ENCODE results near the gene TMEM120A. TPM values are rescaled to one million over a fixed set of nuclear protein-coding genes. Genes with fewer than 3 reads are reported as not detected.
"Not testable (repeated sequence)": the region's sequence is repeated elsewhere in the genome, so short reads cannot be mapped to it uniquely, and the experiment has no call there.

Gene TMEM120A
- 100 to 1,000 TPM in 1 of 2 donors, 10 to 100 TPM in 1; 93.9 to 218 TPM for total RNA-seq

DNA sequence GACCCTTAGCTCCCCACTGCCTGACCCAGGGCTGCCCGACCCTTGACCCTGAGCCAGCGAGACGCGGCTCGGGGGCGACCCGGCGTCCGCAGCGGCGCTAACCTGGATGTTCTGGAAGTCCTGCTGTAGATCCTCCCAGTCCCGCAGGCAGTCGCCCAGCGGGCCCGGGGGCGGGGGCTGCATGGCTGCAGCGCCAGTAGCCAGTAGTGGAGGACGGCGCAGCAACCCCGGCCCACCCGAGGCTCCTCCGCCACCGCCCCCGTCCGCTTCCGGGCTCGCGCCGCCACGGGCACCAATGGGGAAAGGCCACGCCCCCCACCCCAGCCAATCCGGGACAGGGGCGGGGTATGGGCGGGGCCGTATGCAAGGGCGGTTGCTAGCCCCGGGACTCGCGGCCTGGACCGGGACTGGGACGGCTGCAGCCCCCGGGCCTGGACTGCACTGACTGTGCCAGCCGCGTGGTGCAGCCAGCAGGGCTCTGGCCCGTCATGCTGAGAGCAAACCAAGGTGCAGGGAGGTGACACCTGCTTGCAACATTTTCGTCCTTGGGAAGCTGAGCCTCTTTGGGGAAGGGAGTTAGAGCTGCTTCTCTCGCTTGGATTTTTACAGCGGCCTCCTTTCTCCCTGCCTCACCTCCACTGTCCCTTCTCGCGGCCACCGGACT is at the start of gene TMEM120A:
TMEM120A (minus strand) TSS at position 208 of the 664 bp plus-strand sequence; CDS start at position 183, 25 bp downstream.
- ATAC-seq (peak; percentile 97 to 98), DNase-seq (ENCODE audit: low spot score) (peak; percentile 96)
- Mint-ChIP-seq H3K27me3 (no peaks in the 10 kb centered on the region), H3K4me1 (ENCODE audit: low read depth in 2 of 2) (peaks cover 44 to 64% of the 10 kb centered on the region in 2 donors), H3K9me3 (no peaks in the 10 kb centered on the region), H3K4me3 (peak within 1 kb of the TSS; percentile 78), H3K36me3 (peaks cover 7% of the 10 kb centered on the region), H3K27ac (peak within 1 kb of the TSS; percentile 57 to 86)

DNA sequence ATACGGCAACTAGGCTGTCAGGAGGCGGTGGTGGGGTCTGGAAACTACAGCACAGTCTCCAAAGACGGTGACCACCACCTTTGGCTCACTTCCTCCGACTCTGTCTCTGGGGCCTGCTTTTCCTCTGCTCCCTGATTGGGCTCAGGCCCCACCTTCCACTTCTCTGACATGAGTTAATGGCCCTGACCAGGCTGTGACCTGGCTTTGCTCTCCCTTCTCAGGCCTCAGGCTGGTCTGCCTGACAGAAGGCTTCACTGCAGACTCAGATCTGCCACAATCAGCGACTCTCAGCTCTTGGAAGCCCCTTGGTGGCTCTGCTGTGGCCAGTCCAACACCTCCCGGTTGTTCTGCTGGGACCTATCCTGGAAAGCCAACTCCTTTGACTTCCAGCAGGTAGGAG is 45.7 kb upstream of the TMEM120A start:
- Mint-ChIP-seq H3K36me3 (no peaks in the 10 kb centered on the region), H3K9me3 (no peaks in the 10 kb centered on the region), H3K4me3 (no peak overlapping the region), H3K4me1 (ENCODE audit: low read depth in 2 of 2) (peaks cover 7 to 12% of the 10 kb centered on the region in 2 donors), H3K27me3 (no peaks in the 10 kb centered on the region), H3K27ac (no peak overlapping the region)
- DNase-seq (ENCODE audit: low spot score) (no peak), ATAC-seq (no peak)

DNA sequence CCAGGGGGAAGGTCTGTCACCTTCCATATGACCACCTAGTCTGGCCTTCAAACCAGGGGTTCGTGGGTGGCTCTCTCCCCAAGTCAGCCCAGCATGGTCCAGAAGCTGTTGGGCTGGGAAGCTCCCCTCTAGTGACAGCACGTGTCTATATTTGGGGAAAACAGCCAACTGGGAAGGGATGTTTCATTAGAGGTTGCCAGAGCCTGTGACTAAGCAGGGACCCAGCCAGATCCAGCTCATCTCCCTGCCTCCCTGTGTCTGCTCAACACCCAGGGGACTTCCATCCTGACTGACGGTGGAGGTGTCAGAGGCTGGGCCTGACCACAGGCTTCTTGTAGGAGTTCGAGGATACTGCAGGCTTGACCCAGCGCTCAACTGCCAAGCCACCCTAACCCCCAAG is 42.9 kb upstream of the TMEM120A start:
- Mint-ChIP-seq H3K27me3 (no peaks in the 10 kb centered on the region), H3K4me1 (ENCODE audit: low read depth in 2 of 2) (peaks cover 14% of the 10 kb centered on the region in 2 donors), H3K4me3 (no peak overlapping the region), H3K9me3 (no peaks in the 10 kb centered on the region), H3K27ac (no peak overlapping the region), H3K36me3 (no peaks in the 10 kb centered on the region)
- DNase-seq (ENCODE audit: low spot score), result no peak
- no peak for ATAC-seq

DNA sequence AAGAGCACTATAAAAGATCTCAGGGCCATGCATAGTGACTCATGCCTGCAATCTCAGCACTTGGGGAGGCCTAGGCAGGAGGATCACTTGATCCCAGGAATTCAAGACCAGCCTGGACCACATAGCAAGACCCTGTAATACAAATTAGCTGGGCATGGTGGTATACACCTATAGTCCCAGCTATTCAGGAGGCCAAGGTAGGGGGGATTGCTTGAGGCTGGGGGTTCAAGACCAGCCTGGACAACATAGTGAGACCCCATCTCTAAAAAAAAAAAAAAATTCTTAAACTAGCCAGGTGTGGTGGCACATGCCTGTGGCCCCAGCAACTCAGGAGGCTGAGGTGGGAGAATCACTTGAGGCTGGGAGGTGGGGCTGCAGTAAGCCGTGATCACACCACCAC is 37.6 kb upstream of the TMEM120A start:
- Mint-ChIP-seq H3K27ac (no peak overlapping the region), H3K4me1 (ENCODE audit: low read depth in 2 of 2) (peaks cover 10 to 14% of the 10 kb centered on the region in 2 donors), H3K36me3 (no peaks in the 10 kb centered on the region), H3K27me3 (no peaks in the 10 kb centered on the region), H3K9me3 (no peaks in the 10 kb centered on the region), H3K4me3 (no peak overlapping the region)
- DNase-seq (ENCODE audit: low spot score) (no peak), ATAC-seq (no peak)

DNA sequence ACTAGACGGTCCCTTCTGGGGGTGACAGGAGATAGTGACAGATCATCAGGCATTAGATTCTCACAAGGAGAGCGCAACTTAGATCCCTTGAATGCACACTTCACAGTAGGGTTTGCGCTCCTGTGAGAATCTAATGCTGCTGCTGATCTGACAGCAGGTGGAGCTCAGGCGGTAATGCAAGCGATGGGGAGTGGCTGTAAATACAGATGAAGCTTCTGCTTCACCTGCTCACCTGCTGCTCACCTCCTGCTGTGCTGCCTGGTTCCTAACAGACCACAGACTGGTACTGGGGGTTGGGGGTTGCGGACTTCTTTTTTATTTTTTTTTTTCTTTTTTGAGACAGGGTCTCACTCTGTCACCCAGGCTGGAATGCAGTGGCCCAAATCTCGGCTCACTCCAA is 35.3 kb upstream of the TMEM120A start:
- H3K4me3 Mint-ChIP-seq; H3K9me3 Mint-ChIP-seq; H3K4me1 Mint-ChIP-seq (ENCODE audit: low read depth in 2 of 2); ATAC-seq; H3K27ac Mint-ChIP-seq; DNase-seq (ENCODE audit: low spot score); H3K36me3 Mint-ChIP-seq; H3K27me3 Mint-ChIP-seq: not testable (repeated sequence)

DNA sequence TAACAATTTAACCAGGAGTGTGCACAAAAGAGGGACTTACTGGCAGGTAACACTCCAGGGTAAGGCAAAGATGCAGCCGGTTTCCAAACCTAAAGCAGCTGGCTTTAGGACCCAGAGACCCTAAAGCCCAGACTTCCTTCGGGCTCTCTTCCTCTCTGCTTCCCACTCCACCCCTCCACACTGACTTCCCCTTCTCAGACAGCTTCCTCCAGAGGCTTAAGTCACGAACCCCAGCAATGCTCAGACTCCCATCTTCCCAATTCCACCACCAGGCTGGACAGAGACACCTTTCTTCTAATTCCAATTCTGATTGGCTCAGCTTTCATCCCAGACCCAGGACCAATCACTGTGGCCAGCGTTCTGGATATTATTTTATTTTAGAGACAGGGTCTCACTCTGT is 28.6 kb upstream of the TMEM120A start:
- H3K27ac Mint-ChIP-seq, result no peak overlapping the region
- no peak overlapping the region for H3K4me3 Mint-ChIP-seq

DNA sequence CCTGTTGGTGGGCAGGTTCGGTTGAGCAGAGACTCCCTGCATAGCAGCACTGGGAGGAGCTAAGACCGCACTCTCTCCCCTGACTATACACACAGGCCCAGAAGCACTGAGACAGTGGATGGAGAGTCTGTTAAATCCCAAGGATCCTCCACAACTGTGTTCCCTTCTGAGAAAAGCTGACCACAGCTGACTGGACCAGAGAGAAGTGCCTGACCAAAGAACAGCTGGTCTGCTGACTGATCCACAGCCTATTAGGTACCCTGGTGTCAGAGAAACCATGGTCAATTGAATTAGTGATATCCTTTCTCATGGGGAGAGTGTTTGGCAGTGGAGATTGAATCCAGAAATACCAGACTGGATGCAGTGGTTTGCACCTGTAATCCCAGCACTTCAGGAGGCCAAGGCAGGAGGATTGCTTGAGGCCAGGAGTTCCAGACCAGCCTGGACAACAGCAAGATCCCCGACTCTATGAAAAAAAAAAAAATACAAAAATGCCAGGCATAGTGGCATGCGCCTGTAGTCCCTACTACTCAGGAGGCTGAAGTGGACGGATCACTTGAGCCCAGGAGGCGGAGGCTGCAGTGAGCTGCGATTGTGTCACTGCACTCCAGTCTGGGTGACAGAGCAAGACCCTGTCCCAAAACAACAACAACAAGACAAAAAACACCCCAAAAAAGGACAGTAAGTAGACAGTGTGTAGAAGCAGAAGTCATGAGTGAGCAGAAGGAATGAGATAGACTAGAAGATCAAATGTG is 27.8 kb upstream of the TMEM120A start:
- peaks cover 13 to 26% of the 10 kb centered on the region in 2 donors for H3K4me1 Mint-ChIP-seq (ENCODE audit: low read depth in 2 of 2)
- ATAC-seq (no peak), DNase-seq (ENCODE audit: low spot score) (no peak)
- peaks cover 9% of the 10 kb centered on the region for H3K36me3 Mint-ChIP-seq
- no peaks in the 10 kb centered on the region for H3K9me3 Mint-ChIP-seq
- no peaks in the 10 kb centered on the region for H3K27me3 Mint-ChIP-seq
- no peak overlapping the region for H3K4me3 Mint-ChIP-seq
- no peak overlapping the region for H3K27ac Mint-ChIP-seq

More for the DNA sequence above, 28.6 kb upstream of the TMEM120A start:
- no peak for DNase-seq (ENCODE audit: low spot score)
- no peak for ATAC-seq
- Mint-ChIP-seq H3K36me3 (peaks cover 9% of the 10 kb centered on the region), H3K4me1 (ENCODE audit: low read depth in 2 of 2) (peaks cover 13 to 23% of the 10 kb centered on the region in 2 donors), H3K27me3 (no peaks in the 10 kb centered on the region), H3K9me3 (no peaks in the 10 kb centered on the region)

DNA sequence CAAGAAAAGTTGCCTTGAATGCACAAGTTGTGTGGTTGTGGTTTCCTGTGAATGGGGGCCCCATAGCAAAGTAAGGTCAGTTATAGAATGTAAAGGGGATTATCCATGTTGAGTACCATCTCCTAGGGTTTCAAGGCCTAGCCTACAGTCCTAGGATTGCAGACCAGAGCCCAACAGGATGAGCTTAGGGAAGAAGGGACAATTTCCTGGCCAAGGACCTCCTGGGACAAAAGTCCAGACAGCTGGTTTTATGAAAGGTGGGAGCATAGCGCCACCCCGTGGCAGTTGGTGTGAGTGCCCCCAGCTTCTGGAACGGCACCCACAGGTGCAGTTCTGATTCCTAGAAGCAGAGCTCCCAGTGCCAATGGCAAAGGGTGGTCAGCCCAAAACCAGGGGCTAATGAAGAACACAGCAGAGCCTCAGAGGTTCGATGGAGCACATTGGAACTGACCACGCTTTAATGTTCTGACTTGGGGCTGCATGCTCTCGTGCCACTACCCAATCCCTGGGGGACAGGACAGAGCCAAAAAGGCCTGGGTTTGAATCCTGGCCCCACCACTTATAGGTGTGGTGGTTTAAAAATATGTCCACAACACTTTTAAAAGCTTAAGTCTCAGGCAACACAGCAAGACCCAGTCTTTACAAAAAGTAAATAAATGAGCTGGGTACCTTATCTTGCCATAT is 25.8 kb upstream of the TMEM120A start:
- Mint-ChIP-seq H3K9me3 (no peaks in the 10 kb centered on the region), H3K4me3 (peak overlapping the region; percentile 53), H3K27ac (peak overlapping the region; percentile 10 to 89), H3K36me3 (peaks cover 9% of the 10 kb centered on the region), H3K4me1 (ENCODE audit: low read depth in 2 of 2) (peaks cover 13 to 36% of the 10 kb centered on the region in 2 donors), H3K27me3 (no peaks in the 10 kb centered on the region)
- ATAC-seq, result peak; percentile 66 to 82
- DNase-seq (ENCODE audit: low spot score), result peak; percentile 64

DNA sequence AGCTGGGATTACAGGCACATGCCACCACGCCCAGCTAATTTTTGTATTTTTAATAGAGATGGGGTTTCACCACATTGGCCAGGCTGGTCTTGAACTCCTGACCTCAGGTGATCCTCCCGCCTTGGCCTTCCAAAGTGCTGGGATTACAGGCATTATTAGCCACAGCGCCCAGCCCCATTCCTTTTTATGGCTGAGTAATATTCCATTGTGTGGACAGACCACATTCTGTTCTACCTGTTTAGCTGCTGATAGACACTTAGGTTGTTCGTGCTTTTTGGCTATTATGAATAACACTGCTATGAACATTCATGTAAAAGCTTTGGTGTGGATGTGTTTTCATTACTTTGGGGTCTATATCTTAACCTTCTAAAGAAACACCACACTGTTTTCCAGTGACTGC is 24.1 kb upstream of the TMEM120A start:
- Mint-ChIP-seq H3K4me1 (ENCODE audit: low read depth in 2 of 2) (peaks cover 13 to 40% of the 10 kb centered on the region in 2 donors), H3K27ac (peak overlapping the region in 1 of 2 donors; percentile 89)
- H3K27me3 Mint-ChIP-seq; ATAC-seq; H3K4me3 Mint-ChIP-seq; H3K9me3 Mint-ChIP-seq; DNase-seq (ENCODE audit: low spot score); H3K36me3 Mint-ChIP-seq: not testable (repeated sequence)

DNA sequence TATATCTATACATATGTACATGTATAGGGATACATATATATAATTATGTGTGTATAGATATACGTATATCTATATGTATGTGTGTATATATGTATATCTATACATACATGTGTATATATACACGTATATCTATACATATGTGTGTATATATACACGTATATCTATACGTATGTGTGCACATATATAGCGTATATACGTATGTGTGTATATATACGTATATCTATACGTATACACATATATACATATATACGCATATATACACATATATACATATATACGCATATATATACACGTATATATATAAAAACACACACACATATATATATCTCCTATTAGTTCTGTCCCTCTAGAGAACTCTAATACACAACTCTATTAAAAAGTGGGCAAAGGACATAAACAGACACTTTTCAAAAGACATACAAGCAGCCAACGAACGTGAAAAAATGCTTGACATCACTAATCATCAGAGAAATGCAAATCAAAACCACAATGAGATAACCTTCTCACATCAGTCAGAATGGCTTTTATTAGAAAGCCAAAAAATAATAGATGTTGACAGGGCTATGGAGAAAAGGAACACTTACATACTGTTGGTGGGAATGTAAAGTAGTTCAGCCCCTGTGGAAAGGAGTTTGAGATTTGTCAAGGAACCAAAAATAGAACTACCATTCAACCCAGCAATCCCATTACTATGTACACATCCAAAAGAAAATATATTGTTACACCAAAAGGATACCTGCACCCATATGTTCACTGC is 22.0 kb upstream of the TMEM120A start:
- Mint-ChIP-seq H3K36me3 (peaks cover 1% of the 10 kb centered on the region), H3K9me3 (no peaks in the 10 kb centered on the region)

DNA sequence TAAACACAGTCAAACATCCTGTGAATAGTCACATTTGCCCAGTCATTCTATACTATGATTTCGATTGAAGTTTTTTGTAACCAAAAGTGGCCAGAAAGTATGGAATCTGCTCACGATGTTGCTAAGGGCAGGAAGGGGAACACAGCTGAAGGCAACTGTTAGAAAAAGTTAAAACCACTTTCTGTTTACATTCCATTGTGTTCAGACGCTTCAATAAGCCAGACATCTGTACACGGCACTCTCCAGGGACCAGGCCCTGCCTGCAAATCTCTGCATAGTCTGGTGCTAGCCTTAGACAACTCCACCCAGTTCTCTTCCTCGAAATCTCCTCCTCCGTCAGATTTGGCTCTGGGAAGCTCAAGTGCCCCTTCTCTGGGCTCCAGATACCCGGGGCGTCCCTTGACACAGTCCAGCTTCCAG is 17.1 kb upstream of the TMEM120A start:
- no peaks in the 10 kb centered on the region for H3K27me3 Mint-ChIP-seq
- H3K27ac Mint-ChIP-seq, result peak overlapping the region; percentile 89 to 95
- no peaks in the 10 kb centered on the region for H3K9me3 Mint-ChIP-seq
- no peak for ATAC-seq
- H3K4me3 Mint-ChIP-seq, result peak overlapping the region; percentile 41
- H3K36me3 Mint-ChIP-seq, result peaks cover 4% of the 10 kb centered on the region
- no peak for DNase-seq (ENCODE audit: low spot score)
- peaks cover 36 to 48% of the 10 kb centered on the region in 2 donors for H3K4me1 Mint-ChIP-seq (ENCODE audit: low read depth in 2 of 2)

More for the DNA sequence above, 22.0 kb upstream of the TMEM120A start:
- no peaks in the 10 kb centered on the region for H3K27me3 Mint-ChIP-seq
- no peak for DNase-seq (ENCODE audit: low spot score)
- H3K4me3 Mint-ChIP-seq, result no peak overlapping the region
- H3K27ac Mint-ChIP-seq, result no peak overlapping the region
- H3K4me1 Mint-ChIP-seq (ENCODE audit: low read depth in 2 of 2), result peaks cover 16 to 39% of the 10 kb centered on the region in 2 donors
- ATAC-seq, result no peak

DNA sequence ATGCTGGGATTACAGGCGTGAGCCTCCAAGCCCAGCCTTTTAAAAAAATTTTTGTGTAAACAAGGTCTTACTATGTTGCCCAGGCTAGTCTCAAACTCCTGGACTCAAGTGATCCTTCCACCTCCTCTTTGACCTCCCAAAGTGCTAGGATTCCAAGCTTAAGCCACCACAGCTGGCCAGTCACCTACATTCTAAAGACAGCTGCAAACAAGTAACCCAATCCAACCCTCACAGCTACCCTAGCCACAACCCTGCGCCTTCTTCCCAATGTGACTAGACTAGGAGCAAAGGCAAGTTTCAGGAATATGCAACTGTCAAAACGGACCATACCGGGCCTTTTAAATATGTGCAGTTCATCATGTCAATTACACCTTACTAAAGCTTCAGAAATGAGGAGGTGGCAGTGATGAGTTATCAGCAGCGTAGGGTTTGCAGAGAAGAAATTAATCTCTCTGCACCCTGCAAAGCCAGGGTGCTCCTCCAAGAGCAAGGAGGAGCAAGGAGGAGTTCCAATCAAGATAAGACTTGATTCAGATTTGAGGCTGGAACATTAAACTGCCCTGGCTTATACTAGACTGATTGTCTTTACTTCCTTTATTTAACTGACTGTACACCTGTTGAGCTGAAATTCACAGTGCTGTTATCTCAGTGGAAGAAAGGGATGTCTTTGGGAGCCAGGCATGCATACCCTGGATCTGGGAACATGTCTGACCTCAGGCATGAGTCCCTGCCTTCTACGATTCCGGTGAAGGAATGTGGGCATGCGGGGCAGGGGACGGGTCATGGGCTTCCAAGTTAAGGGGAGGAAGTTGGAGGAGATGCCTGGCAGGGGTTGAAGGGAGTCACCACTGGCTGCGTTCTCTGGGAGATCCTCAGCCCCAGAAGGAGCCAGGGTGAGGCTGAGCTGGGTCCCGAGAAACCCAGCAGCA is 15.5 kb upstream of the TMEM120A start:
- H3K36me3 Mint-ChIP-seq, result peaks cover 4% of the 10 kb centered on the region
- no peaks in the 10 kb centered on the region for H3K9me3 Mint-ChIP-seq
- no peaks in the 10 kb centered on the region for H3K27me3 Mint-ChIP-seq
- H3K27ac Mint-ChIP-seq, result peak overlapping the region; percentile 89 to 95
- DNase-seq (ENCODE audit: low spot score) (no peak), ATAC-seq (no peak)
- H3K4me3 Mint-ChIP-seq, result peak overlapping the region; percentile 69
- H3K4me1 Mint-ChIP-seq (ENCODE audit: low read depth in 2 of 2), result peaks cover 36 to 45% of the 10 kb centered on the region in 2 donors

All from natural killer cell treated with Interleukin-12 subunit alpha and Interleukin-12 subunit beta and Interleukin-15 and Interleukin-18, amount 100 ng/mL, for 72 hours (primary cell).